ENCODE data around the gene CELF2.

The CELF2 gene

GRCh38 chr10:11017570-11018431, at the start of gene CELF2:
CELF2 (plus strand) TSS chr10:11017872; CDS start chr10:11018090, 218 bp downstream.
- Mint-ChIP-seq H3K27ac (peak within 1 kb of the TSS; percentile 34), H3K4me1 (ENCODE audit: low read depth) (peaks cover 8% of the 10 kb centered on the region), H3K4me3 (peak within 1 kb of the TSS; percentile 74), H3K27me3 (peaks cover 82% of the 10 kb centered on the region), H3K36me3 (ENCODE audit: low read depth) (no peaks in the 10 kb centered on the region), H3K9me3 (no peaks in the 10 kb centered on the region)
- DNase-seq: peak; percentile 69

DNA sequence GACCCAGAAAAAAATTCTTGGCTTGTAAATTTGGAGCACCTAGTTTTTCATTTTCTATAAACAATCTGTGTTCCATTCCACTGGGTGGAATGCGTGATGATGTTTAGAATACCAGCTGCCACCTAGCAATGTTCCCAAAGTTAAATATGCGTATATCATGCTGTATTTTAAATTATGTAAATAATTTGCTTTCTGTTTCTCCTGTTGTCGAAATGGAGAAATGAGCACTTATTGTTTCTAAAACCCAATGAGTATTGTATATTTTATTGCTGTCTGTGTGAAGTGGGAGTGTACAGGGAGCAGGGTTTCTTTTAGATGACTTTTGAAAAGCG, 49.4 kb upstream of the CELF2 start:
- no peaks in the 10 kb centered on the region for H3K36me3 Mint-ChIP-seq (ENCODE audit: low read depth)
- no peak overlapping the region for H3K4me3 Mint-ChIP-seq
- no peaks in the 10 kb centered on the region for H3K9me3 Mint-ChIP-seq
- no peaks in the 10 kb centered on the region for H3K4me1 Mint-ChIP-seq (ENCODE audit: low read depth)
- no peak for DNase-seq
- H3K27ac Mint-ChIP-seq: no peak overlapping the region
- peaks cover 17% of the 10 kb centered on the region for H3K27me3 Mint-ChIP-seq

GRCh38 chr10:10973310-10973709, 44.4 kb upstream of the CELF2 start:
- no peak overlapping the region for H3K27ac Mint-ChIP-seq
- DNase-seq: no peak
- no peak overlapping the region for H3K4me3 Mint-ChIP-seq
- H3K36me3 Mint-ChIP-seq (ENCODE audit: low read depth): no peaks in the 10 kb centered on the region
- no peaks in the 10 kb centered on the region for H3K9me3 Mint-ChIP-seq
- H3K4me1 Mint-ChIP-seq (ENCODE audit: low read depth): peaks cover 21% of the 10 kb centered on the region
- H3K27me3 Mint-ChIP-seq: peaks cover 43% of the 10 kb centered on the region

GRCh38 chr10:10975647-10976046, 42.0 kb upstream of the CELF2 start:
- H3K9me3 Mint-ChIP-seq: no peaks in the 10 kb centered on the region

GRCh38 chr10:10976652-10977051, 41.0 kb upstream of the CELF2 start:
- no peak overlapping the region for H3K27ac Mint-ChIP-seq
- peaks cover 47% of the 10 kb centered on the region for H3K27me3 Mint-ChIP-seq
- peaks cover 26% of the 10 kb centered on the region for H3K4me1 Mint-ChIP-seq (ENCODE audit: low read depth)
- H3K4me3 Mint-ChIP-seq: no peak overlapping the region
- DNase-seq: no peak
- H3K36me3 Mint-ChIP-seq (ENCODE audit: low read depth): no peaks in the 10 kb centered on the region
- no peaks in the 10 kb centered on the region for H3K9me3 Mint-ChIP-seq

More at GRCh38 chr10:10975647-10976046, 42.0 kb upstream of the CELF2 start:
- H3K4me1 Mint-ChIP-seq (ENCODE audit: low read depth): peaks cover 26% of the 10 kb centered on the region
- H3K36me3 Mint-ChIP-seq (ENCODE audit: low read depth): no peaks in the 10 kb centered on the region
- no peak for DNase-seq
- H3K4me3 Mint-ChIP-seq: no peak overlapping the region
- H3K27ac Mint-ChIP-seq: no peak overlapping the region
- H3K27me3 Mint-ChIP-seq: peaks cover 47% of the 10 kb centered on the region

- Mint-ChIP-seq H3K9me3 (no peaks in the 10 kb centered on the region), H3K4me3 (no peak overlapping the region), H3K36me3 (ENCODE audit: low read depth) (no peaks in the 10 kb centered on the region), H3K27ac (no peak overlapping the region), H3K4me1 (ENCODE audit: low read depth) (peaks cover 26% of the 10 kb centered on the region), H3K27me3 (peaks cover 47% of the 10 kb centered on the region)
- DNase-seq: no peak
Observed at GRCh38 chr10:10977226-10977956, 40.3 kb upstream of the CELF2 start.

DNA sequence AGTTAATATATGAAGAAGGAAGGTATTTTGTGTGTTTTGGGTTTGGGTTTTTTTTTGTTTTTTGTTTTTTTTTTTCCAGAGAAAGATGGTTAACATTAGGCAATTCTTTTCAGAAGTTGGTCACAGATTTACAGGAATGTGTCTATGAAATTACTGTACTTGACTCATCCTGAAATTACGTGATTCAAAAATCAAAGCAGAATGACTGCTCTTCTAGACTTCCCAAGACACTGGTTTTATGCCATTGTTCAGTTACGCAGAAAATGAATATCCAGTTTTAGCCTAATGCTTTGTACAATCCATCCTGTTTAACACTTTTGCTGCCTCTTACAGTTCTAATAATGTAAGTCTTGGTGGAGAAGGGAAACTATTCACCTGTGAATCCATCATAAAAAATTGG, 39.7 kb upstream of the CELF2 start:
- peaks cover 43% of the 10 kb centered on the region for H3K27me3 Mint-ChIP-seq
- H3K4me3 Mint-ChIP-seq: no peak overlapping the region
- H3K27ac Mint-ChIP-seq: no peak overlapping the region
- DNase-seq: no peak
- no peaks in the 10 kb centered on the region for H3K36me3 Mint-ChIP-seq (ENCODE audit: low read depth)
- H3K9me3 Mint-ChIP-seq: no peaks in the 10 kb centered on the region
- peaks cover 26% of the 10 kb centered on the region for H3K4me1 Mint-ChIP-seq (ENCODE audit: low read depth)

DNA sequence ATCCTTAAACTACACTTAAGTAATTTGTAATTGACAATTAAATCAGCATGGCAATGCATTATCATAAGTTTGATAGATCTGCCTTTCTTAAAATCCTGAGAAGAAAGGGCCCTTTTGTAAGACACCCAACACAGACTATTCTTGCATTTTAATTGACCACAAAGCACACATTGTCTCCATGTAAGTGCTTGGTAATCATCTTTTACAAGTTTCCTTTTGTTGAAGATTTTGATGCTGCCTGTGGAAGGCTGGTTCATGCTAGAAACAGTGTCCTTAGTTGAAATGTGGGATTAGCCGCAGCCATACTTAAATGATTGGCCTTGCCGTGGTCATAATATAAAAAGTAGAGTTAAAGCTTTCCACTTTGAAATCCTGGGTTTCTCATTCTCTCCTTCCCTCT, 32.3 kb upstream of the CELF2 start:
- H3K27me3 Mint-ChIP-seq: peaks cover 29% of the 10 kb centered on the region
- no peak overlapping the region for H3K27ac Mint-ChIP-seq
- H3K4me3 Mint-ChIP-seq: no peak overlapping the region
- no peaks in the 10 kb centered on the region for H3K9me3 Mint-ChIP-seq
- H3K4me1 Mint-ChIP-seq (ENCODE audit: low read depth): no peaks in the 10 kb centered on the region
- DNase-seq: no peak
- no peaks in the 10 kb centered on the region for H3K36me3 Mint-ChIP-seq (ENCODE audit: low read depth)

- Mint-ChIP-seq H3K27ac (no peak overlapping the region), H3K4me3 (no peak overlapping the region), H3K36me3 (ENCODE audit: low read depth) (no peaks in the 10 kb centered on the region), H3K9me3 (no peaks in the 10 kb centered on the region), H3K4me1 (ENCODE audit: low read depth) (no peaks in the 10 kb centered on the region), H3K27me3 (peaks cover 20% of the 10 kb centered on the region)
- no peak for DNase-seq
Observed at GRCh38 chr10:10986606-10987005, 31.1 kb upstream of the CELF2 start.

- no peaks in the 10 kb centered on the region for H3K36me3 Mint-ChIP-seq (ENCODE audit: low read depth)
- no peak overlapping the region for H3K27ac Mint-ChIP-seq
- no peak overlapping the region for H3K4me3 Mint-ChIP-seq
- no peaks in the 10 kb centered on the region for H3K9me3 Mint-ChIP-seq
- no peak for DNase-seq
- H3K27me3 Mint-ChIP-seq: peaks cover 20% of the 10 kb centered on the region
- no peaks in the 10 kb centered on the region for H3K4me1 Mint-ChIP-seq (ENCODE audit: low read depth)
Observed at GRCh38 chr10:10987111-10987510, 30.6 kb upstream of the CELF2 start.

DNA sequence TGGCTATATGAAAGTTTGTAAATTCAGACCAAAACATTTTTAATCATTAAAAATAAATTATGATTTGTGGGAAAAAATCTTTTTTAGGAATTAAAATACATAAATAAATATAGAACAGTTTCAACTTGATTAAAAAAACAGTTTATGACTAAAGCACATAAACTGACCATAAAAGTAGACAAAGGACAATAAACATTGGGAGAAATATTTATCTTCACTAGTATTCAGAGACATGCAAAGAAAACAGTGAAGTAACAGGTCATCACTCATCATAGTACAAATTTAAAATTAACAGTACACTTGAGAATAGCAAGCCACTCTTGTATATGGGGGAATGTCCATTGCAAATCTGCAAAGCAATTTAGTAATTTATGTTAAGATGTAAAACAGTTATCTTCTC, 28.0 kb upstream of the CELF2 start:
- H3K27me3 Mint-ChIP-seq: peaks cover 27% of the 10 kb centered on the region
- no peak overlapping the region for H3K4me3 Mint-ChIP-seq
- H3K36me3 Mint-ChIP-seq (ENCODE audit: low read depth): no peaks in the 10 kb centered on the region
- H3K9me3 Mint-ChIP-seq: no peaks in the 10 kb centered on the region
- DNase-seq: no peak
- H3K4me1 Mint-ChIP-seq (ENCODE audit: low read depth): no peaks in the 10 kb centered on the region
- H3K27ac Mint-ChIP-seq: no peak overlapping the region

GRCh38 chr10:10991144-10991543, 26.5 kb upstream of the CELF2 start:
- Mint-ChIP-seq H3K27ac (no peak overlapping the region), H3K27me3 (peaks cover 27% of the 10 kb centered on the region), H3K9me3 (no peaks in the 10 kb centered on the region), H3K4me3 (no peak overlapping the region), H3K4me1 (ENCODE audit: low read depth) (no peaks in the 10 kb centered on the region), H3K36me3 (ENCODE audit: low read depth) (no peaks in the 10 kb centered on the region)
- no peak for DNase-seq

DNA sequence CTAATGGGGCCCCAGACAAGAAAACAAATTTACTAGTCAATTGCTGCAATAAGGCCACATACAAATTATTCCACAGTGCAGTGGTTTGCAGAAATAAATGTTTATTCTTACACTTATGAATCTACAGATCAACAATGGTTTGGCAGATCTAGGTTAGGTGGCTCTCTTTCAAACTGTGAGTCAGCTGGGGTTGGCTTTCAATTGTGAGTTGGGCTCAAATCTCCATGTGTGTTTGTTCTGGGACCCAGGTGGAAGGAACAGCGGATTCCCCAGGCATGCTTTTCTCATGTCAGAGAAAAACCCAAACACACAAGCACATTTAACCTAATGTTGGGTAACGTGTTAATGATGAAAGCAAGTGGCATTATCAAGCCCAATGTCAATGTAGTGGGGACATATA, 25.6 kb upstream of the CELF2 start:
- Mint-ChIP-seq H3K27ac (no peak overlapping the region), H3K4me3 (no peak overlapping the region), H3K27me3 (peaks cover 20% of the 10 kb centered on the region), H3K36me3 (ENCODE audit: low read depth) (no peaks in the 10 kb centered on the region), H3K9me3 (no peaks in the 10 kb centered on the region), H3K4me1 (ENCODE audit: low read depth) (peaks cover 4% of the 10 kb centered on the region)
- DNase-seq: no peak

DNA sequence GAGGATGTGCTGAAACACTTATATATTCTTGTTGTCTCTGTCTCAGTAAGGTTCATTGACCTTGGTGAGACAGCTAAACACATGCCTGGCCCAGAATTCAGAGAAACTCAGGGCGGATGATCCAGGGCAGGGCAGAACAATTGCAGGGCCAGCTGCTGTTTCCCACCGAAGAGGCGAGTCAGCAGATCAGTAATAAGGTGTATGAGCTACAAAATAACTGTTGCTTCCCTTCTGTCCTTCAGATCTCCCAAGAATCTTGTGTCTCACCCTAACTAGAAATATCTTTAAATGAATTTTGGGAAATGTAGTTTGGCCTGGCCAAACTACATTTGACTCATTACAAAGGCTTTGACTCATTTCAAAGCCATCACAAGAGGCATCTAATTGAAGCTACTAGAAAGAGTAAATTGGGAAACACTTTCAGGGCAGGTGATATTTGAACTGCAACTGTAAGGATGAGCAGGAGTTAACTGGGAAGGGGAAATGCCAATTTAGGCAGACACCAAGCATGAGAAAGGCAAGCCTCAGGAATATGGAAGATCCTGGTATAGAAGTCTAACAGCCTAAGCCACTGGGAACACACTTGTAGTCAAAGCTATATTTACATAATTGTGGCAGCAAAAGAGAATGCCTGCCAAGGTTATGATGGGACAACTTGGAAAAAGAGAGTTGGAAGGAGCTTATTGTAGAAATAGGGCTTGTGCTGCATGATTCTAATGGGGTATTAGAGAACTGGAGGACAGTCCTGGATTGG, 24.5 kb upstream of the CELF2 start:
- Mint-ChIP-seq H3K27ac (no peak overlapping the region), H3K4me3 (no peak overlapping the region), H3K4me1 (ENCODE audit: low read depth) (peaks cover 14% of the 10 kb centered on the region), H3K9me3 (no peaks in the 10 kb centered on the region), H3K27me3 (peaks cover 18% of the 10 kb centered on the region), H3K36me3 (ENCODE audit: low read depth) (no peaks in the 10 kb centered on the region)
- no peak for DNase-seq

- peaks cover 18% of the 10 kb centered on the region for H3K27me3 Mint-ChIP-seq
- H3K36me3 Mint-ChIP-seq (ENCODE audit: low read depth): no peaks in the 10 kb centered on the region
- H3K4me1 Mint-ChIP-seq (ENCODE audit: low read depth): peaks cover 14% of the 10 kb centered on the region
- H3K4me3 Mint-ChIP-seq: no peak overlapping the region
- no peak for DNase-seq
- H3K27ac Mint-ChIP-seq: no peak overlapping the region
- no peaks in the 10 kb centered on the region for H3K9me3 Mint-ChIP-seq
Observed at GRCh38 chr10:10993785-10994184, 23.9 kb upstream of the CELF2 start.

All from activated T-cell treated with anti-CD3 and anti-CD28 coated beads, Interleukin-2, amount 50 U/mL, for 24 hours (primary cell).